Adipose tissue (tissue), 3 donors: ENCODE measurements around the gene DDX56. TPM values are rescaled to one million over a fixed set of nuclear protein-coding genes. Genes with fewer than 3 reads are reported as not detected.

ENCODE experiments used
- H3K27ac ChIP-seq: one replicate; pipeline ENCODE4 v1.5.1; 2013; ENCODE audit warnings: low read depth, low read length
- WGBS, 3 donors: extraction: QIAGEN DNeasy Blood & Tissue Kit; methylation state at CpG; one replicate each; pipeline ENCODE4 v1.1.7; 2013; 5-methylcytosine and 5-hydroxymethylcytosine counted together
- polyA plus RNA-seq, 3 donors: library from polyadenylated mRNA; stranded (reverse); fragments of 200-250 nt; gene quantifications; one replicate each; pipeline ENCODE4 v1.2.3, GENCODE V29; 2013
- donor health status: healthy with polysubstance abuse.
- donor health status: Bipolar disorder and iron deficiency.
- donor health status: healthy.

DDX56 gene
- polyA plus RNA-seq, 3 donors, result 27.3 to 50.9 (median 30.3) TPM

GRCh38 chr7:44519546-44519945 is 54.2 kb downstream of the DDX56 start:
- no peak overlapping the region for H3K27ac ChIP-seq
- 69 to 73% (median 70%) methylated on average over 7 of the region's 7 CpGs for WGBS, 3 donors

GRCh38 chr7:44518761-44519160 is 54.9 kb downstream of the DDX56 start:
- 68 to 84% (median 73%) methylated on average over 3 of the region's 3 CpGs for WGBS, 3 donors

GRCh38 chr7:44517175-44517574 is 56.5 kb downstream of the DDX56 start:
- no peak overlapping the region for H3K27ac ChIP-seq
- WGBS, 3 donors, result 85 to 93% (median 90%) methylated on average over 8 of the region's 8 CpGs

More at GRCh38 chr7:44518761-44519160, 54.9 kb downstream of the DDX56 start:
- H3K27ac ChIP-seq, result no peak overlapping the region

Other genes with a start within 250 kb of the DDX56 start
- gene CAMK2B, start 248.3 kb downstream of the DDX56 start, polyA plus RNA-seq, result 1 to 10 TPM in 1 of 3 donors, under 1 TPM in 2; 0.28 to 1.3 (median 0.56) TPM
- 10 to 100 TPM; 14.6 to 26.8 (median 23.5) TPM for gene NUDCD3, start 83.2 kb downstream of the DDX56 start, polyA plus RNA-seq
- gene NPC1L1, start 32.6 kb downstream of the DDX56 start, polyA plus RNA-seq, result under 1 TPM; 0.34 to 0.51 (median 0.38) TPM
- 10 to 100 TPM; 21.6 to 43.0 (median 41.1) TPM for gene TMED4, start 8.3 kb upstream of the DDX56 start, polyA plus RNA-seq
- gene OGDH, start 32.7 kb upstream of the DDX56 start, polyA plus RNA-seq, result 10 to 100 TPM; 22.7 to 71.7 (median 31.9) TPM
- 10 to 100 TPM; 28.2 to 42.5 (median 29.5) TPM for gene ZMIZ2, start 174.9 kb upstream of the DDX56 start, polyA plus RNA-seq
- 1,000 to 10,000 TPM; 1,331 to 2,758 (median 2,310) TPM for gene PPIA, start 222.8 kb upstream of the DDX56 start, polyA plus RNA-seq